MCF 10A (cell line): ENCODE data around the gene AMDHD1. TPM values are rescaled to one million over a fixed set of nuclear protein-coding genes. Genes with fewer than 3 reads are reported as not detected.

Source experiments
- BruUV-seq: library from RNA; stranded (reverse); fragments of 400-500 nt; replicated peaks from 2 replicates; lab custom pipeline; 2021; lab: Mats Ljungman, UMichigan
- CTCF ChIA-PET: fragments of 300-600 bp; sonication (Branson Sonifier 250); formaldehyde crosslinking; extraction: SDS; loops from one replicate; lab custom pipeline; 2021; ENCODE audit warnings: antibody characterized with exemption, inconsistent platforms; lab: Yijun Ruan, JAX
- POLR2A ChIA-PET: fragments of 300-600, 350-650 bp; sonication (Branson Sonifier 250); formaldehyde crosslinking; extraction: SDS; loops from one replicate; lab custom pipeline; 2020; ENCODE audit warnings: antibody characterized with exemption, inconsistent platforms; lab: Yijun Ruan, JAX
- DNase-seq: peaks from one replicate; pipeline ENCODE4 v3.0.0-alpha.2; 2018; ENCODE audit not compliant: unreplicated experiment
- H3K27ac Mint-ChIP-seq: one replicate; pipeline ENCODE4 v1.8.0; 2022; ENCODE audit warnings: mild to moderate bottlenecking, low read depth, mixed read lengths; ENCODE audit not compliant: unreplicated experiment
- H3K27me3 Mint-ChIP-seq: one replicate; pipeline ENCODE4 v1.8.0; 2022; ENCODE audit warnings: mixed read lengths; ENCODE audit not compliant: insufficient read depth, unreplicated experiment
- H3K36me3 Mint-ChIP-seq: one replicate; pipeline ENCODE4 v1.8.0; 2022; ENCODE audit warnings: mild to moderate bottlenecking, moderate library complexity, mixed read lengths; ENCODE audit not compliant: insufficient read depth, unreplicated experiment
- H3K4me1 Mint-ChIP-seq: one replicate; pipeline ENCODE4 v1.8.0; 2022; ENCODE audit warnings: mixed read lengths; ENCODE audit not compliant: insufficient read depth, unreplicated experiment
- H3K4me3 Mint-ChIP-seq: one replicate; pipeline ENCODE4 v1.8.0; 2022; ENCODE audit warnings: mild to moderate bottlenecking, moderate library complexity, mixed read lengths; ENCODE audit not compliant: unreplicated experiment
- H3K9me3 Mint-ChIP-seq: one replicate; pipeline ENCODE4 v1.8.0; 2022; ENCODE audit warnings: mixed read lengths; ENCODE audit not compliant: unreplicated experiment
- CTCF ChIP-seq: fragments of 200-600 bp; IDR thresholded peaks from one replicate; pipeline ENCODE4 v1.8.0; 2022; ENCODE audit warnings: antibody characterized with exemption, mild to moderate bottlenecking; ENCODE audit not compliant: unreplicated experiment
- intact Hi-C: fragments of 100-400 bp; cut with micrococcal nuclease; formaldehyde crosslinking; loops from 2 replicates; pipeline ENCODE4 v1.14.1; 2022
- total RNA-seq: library from RNA; stranded (reverse); gene quantifications from 2 replicates; pipeline ENCODE4 v1.2.3, GENCODE V29; 2022

Gene AMDHD1
- total RNA-seq, 1 experiment from 2014 or later: 0.47 TPM

- Mint-ChIP-seq H3K4me1 (peaks cover 5% of the 10 kb centered on the region), H3K36me3 (no peaks in the 10 kb centered on the region), H3K9me3 (no peaks in the 10 kb centered on the region), H3K27me3 (no peaks in the 10 kb centered on the region), H3K4me3 (no peak overlapping the region), H3K27ac (no peak overlapping the region)
- no peak for DNase-seq
- no peak for TF ChIP-seq CTCF
- ChIA-PET POLR2A (no interaction called here), CTCF (interaction anchor here (0.7 to 1.0 kb wide), 3 partner anchors 11 to 32 kb away, joined by 3 read pairs; no protein-coding TSS in a partner anchor)
- intact Hi-C loops: no loop called here
- BruUV-seq: no TSS peak
Observed at GRCh38 chr12:95986635-95987570, 43.8 kb downstream of the AMDHD1 start.

- H3K27me3 Mint-ChIP-seq: no peaks in the 10 kb centered on the region
- no peak for DNase-seq
- no peak overlapping the region for H3K27ac Mint-ChIP-seq
- BruUV-seq: no TSS peak
- H3K36me3 Mint-ChIP-seq: no peaks in the 10 kb centered on the region
- no peaks in the 10 kb centered on the region for H3K9me3 Mint-ChIP-seq
- H3K4me3 Mint-ChIP-seq: no peak overlapping the region
- TF ChIP-seq CTCF: no peak
- H3K4me1 Mint-ChIP-seq: peaks cover 5% of the 10 kb centered on the region
- ChIA-PET POLR2A (no interaction called here), CTCF (interaction anchor here (0.5 to 1.7 kb wide), 4 partner anchors 10 to 483 kb away, joined by 3 to 6 read pairs (median 3); no protein-coding TSS in a partner anchor)
- intact Hi-C loops: no loop called here
Observed at GRCh38 chr12:95988506-95989275, 45.6 kb downstream of the AMDHD1 start.

- no TSS peak for BruUV-seq
- Mint-ChIP-seq H3K27me3 (no peaks in the 10 kb centered on the region), H3K27ac (no peak overlapping the region), H3K4me3 (no peak overlapping the region), H3K36me3 (no peaks in the 10 kb centered on the region), H3K4me1 (peaks cover 5% of the 10 kb centered on the region), H3K9me3 (no peaks in the 10 kb centered on the region)
- DNase-seq: no peak
- CTCF ChIA-PET: interaction anchor here (0.6 to 1.7 kb wide), 4 partner anchors 9 to 52 kb away, joined by 3 to 6 read pairs (median 5); no protein-coding TSS in a partner anchor
- intact Hi-C loops: no loop called here
- no peak for TF ChIP-seq CTCF
- POLR2A ChIA-PET: interaction anchor here (0.5 kb wide), 1 partner anchor 258 kb away, joined by 3 read pairs; no protein-coding TSS in a partner anchor
Observed at GRCh38 chr12:95989504-95990123, 46.5 kb downstream of the AMDHD1 start.
